ENCODE results near the gene KYAT1. TPM values are rescaled to one million over a fixed set of nuclear protein-coding genes. Genes with fewer than 3 reads are reported as not detected.

KYAT1 gene
- total RNA-seq, 1 donor from 2014 or later: 7.1 TPM

DNA sequence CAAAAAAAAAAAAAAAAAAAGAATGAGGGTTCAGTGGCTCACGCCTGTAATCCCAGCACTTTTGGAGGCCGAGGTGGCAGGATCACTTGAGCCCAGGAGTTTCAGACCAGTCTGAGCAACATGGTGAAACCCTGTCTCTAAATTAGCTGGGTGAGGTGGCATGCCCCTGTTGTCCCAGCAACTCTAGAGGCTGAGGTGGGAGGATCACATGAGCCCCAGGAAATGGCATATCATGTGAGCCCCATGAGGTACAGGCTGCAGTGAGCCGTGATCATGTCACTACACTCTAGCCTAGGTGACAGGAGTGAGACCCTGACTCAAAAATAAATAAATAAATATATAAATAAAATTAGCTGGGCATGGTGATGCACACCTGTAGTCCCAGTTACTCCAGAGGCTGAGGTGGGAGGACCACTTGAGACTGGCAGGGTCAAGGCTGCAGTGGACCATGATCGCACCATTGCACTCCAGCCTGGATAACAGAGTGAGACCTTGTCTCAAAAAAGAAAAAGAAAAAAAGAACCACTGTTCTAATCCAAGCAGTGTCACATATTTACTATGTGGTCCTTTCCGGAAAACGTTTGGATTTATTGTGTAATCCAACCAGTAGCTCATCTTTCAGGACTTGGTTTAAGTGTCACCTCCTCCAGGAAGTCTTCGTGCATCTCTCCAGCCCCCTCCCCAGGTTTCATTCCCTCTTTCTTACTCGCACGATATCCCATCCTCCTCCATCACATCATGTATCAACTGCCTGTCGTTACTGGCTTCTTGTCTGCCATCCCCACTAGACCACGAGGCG, 39.9 kb downstream of the KYAT1 start:
- DNase-seq (peak; percentile 11), ATAC-seq (no peak)
- peaks cover 4% of the 10 kb centered on the region for H3K36me3 ChIP-seq
- H3K27ac ChIP-seq: no peak overlapping the region
- H3K4me1 ChIP-seq: no peaks in the 10 kb centered on the region
- TF ChIP-seq CTCF (IDR thresholded peaks at IDR 0.05): no peak
- intact Hi-C loops (cut with DNase I): no loop called here
- no peaks in the 10 kb centered on the region for H3K9me3 ChIP-seq
- H3K4me3 ChIP-seq: no peak overlapping the region
- no peaks in the 10 kb centered on the region for H3K27me3 ChIP-seq (ENCODE audit: low read depth)

DNA sequence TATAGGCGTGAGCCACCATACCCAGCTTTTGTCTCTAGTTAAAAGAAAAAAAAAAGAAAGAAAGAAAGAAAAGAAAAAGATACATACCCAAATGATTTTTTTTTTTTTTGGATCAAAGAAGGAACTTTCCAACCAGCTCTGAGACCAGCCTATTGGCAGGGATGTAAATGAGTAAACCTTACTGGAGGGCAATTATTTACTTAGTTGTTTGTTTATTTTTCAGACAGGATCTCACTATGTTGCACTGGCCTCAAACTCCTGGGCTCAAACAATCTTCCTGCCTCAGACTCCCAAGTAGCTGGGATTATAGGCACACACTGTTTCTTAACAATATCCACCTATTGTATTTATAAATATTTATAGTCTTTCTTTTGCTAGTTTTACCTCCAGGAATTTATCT, 41.2 kb downstream of the KYAT1 start:
- Histone ChIP-seq H3K4me1 (no peaks in the 10 kb centered on the region), H3K27me3 (ENCODE audit: low read depth) (no peaks in the 10 kb centered on the region), H3K4me3 (no peak overlapping the region), H3K27ac (no peak overlapping the region), H3K9me3 (no peaks in the 10 kb centered on the region), H3K36me3 (peaks cover 4% of the 10 kb centered on the region)
- DNase-seq: no peak
- no peak for ATAC-seq
- intact Hi-C loops (cut with DNase I): no loop called here
- TF ChIP-seq CTCF (IDR thresholded peaks at IDR 0.05): no peak

DNA sequence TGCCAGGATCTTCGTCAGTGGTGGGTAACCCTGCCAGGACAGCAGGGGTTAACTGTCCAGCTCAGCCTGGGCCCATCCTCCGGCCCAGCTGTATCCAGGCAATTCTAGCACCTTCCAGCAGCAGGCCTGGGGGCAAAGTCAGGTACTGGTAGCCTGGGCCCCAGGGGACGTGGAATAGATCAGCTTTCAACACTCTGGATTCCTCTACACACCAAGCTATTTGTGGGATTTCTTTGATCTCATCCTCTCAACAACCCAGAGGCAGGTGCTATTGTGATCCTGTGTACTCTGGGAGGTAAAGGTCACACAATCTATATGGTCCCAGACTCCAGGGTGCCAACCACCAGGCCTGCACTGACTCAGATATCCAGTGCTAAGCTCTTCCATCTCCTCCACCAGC, 43.4 kb downstream of the KYAT1 start:
- DNase-seq: no peak
- Histone ChIP-seq H3K36me3 (peaks cover 4% of the 10 kb centered on the region), H3K27me3 (ENCODE audit: low read depth) (no peaks in the 10 kb centered on the region), H3K9me3 (no peaks in the 10 kb centered on the region), H3K4me1 (no peaks in the 10 kb centered on the region), H3K27ac (no peak overlapping the region), H3K4me3 (no peak overlapping the region)
- ATAC-seq: no peak
- intact Hi-C loops (cut with DNase I): no loop called here
- no peak for TF ChIP-seq CTCF (IDR thresholded peaks at IDR 0.05)

DNA sequence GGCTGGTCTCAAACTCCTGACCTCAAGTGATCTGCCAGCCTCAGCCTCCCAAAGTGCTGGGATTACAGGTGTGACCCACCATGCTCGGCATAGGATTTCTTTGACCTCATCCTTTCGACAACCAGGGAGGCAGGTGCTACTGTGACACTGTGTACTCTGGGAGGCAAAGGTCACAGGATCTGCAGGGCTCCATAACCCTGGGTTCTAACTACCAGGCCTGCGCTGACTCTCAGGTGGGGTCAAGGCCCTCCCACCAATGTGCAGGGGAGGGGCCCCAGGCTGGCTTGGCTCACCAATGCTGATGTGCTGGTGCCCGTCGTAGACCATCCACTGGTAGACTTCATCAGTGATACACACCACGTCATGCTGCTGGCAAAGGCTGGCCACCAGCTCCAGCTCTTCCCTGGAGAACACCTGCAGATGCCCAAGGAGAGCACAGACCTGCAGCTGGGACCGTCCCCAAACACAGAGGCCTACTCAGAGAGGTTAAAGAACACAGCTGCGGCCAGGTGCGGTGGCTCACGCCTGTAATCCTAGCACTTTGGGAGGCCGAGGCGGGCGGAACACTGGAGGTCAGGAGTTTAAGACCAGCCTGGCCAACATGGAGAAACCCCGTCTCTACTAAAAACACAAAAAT, 45.1 kb downstream of the KYAT1 start:
- H3K9me3 ChIP-seq: no peaks in the 10 kb centered on the region
- peak; percentile 12 for DNase-seq
- no peak for ATAC-seq
- H3K36me3 ChIP-seq: no peaks in the 10 kb centered on the region
- no peaks in the 10 kb centered on the region for H3K27me3 ChIP-seq (ENCODE audit: low read depth)
- H3K4me1 ChIP-seq: no peaks in the 10 kb centered on the region
- no peak overlapping the region for H3K4me3 ChIP-seq
- no peak for TF ChIP-seq CTCF (IDR thresholded peaks at IDR 0.05)
- no peak overlapping the region for H3K27ac ChIP-seq
- intact Hi-C loops (cut with DNase I): no loop called here

GRCh38 chr9:128835246-128836210, 46.2 kb downstream of the KYAT1 start:
- Histone ChIP-seq H3K27ac (no peak overlapping the region), H3K36me3 (no peaks in the 10 kb centered on the region), H3K9me3 (no peaks in the 10 kb centered on the region), H3K4me3 (no peak overlapping the region), H3K27me3 (ENCODE audit: low read depth) (no peaks in the 10 kb centered on the region), H3K4me1 (no peaks in the 10 kb centered on the region)
- no peak for TF ChIP-seq CTCF (IDR thresholded peaks at IDR 0.05)
- intact Hi-C loops (cut with DNase I): no loop called here
- DNase-seq (peak; percentile 38), ATAC-seq (no peak)

Data from lower lobe of right lung (tissue), 2 donors.